ENCODE measurements around the gene PFKFB3.
"Not testable (repeated sequence)": the region's sequence is repeated elsewhere in the genome, so short reads cannot be mapped to it uniquely, and the experiment has no call there.

PFKFB3 gene

GRCh38 chr10:6221971-6222751, 19.4 kb downstream of the PFKFB3 start:
- no peak for DNase-seq

GRCh38 chr10:6222755-6223154, 20.0 kb downstream of the PFKFB3 start:
- no peak for DNase-seq

GRCh38 chr10:6223981-6224380, 21.2 kb downstream of the PFKFB3 start:
- DNase-seq = no peak

GRCh38 chr10:6224781-6225180, 22.0 kb downstream of the PFKFB3 start:
- DNase-seq = no peak

DNA sequence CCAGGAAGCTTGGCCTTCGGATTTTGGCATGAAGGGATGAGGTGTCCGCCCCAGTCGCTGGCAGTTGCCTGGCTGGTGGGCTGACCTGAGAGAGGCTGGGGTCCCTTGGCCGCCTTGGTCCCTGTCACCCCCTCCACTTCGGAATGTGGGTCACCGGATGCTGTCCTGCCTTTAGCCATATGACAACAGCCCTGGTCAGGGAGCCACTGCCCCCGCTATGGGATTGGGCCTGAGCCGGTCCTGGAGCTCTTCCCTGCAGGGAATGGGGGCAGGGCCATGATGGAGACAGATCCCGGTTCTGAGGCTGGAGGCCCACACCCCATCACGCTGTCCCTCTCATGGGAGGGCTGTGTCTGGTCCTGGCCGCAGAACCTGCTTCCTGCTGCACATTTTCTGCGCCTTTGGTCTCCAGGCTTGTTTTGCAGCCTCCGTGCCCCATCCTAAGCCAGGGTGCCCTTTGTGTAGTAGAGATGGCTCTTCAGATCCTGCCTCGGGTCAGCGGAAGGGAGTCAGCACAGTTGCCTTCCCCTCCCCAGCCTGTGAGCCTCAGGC, 22.6 kb downstream of the PFKFB3 start:
- no peak for DNase-seq

- DNase-seq = no peak
These were observed 23.5 kb downstream of the PFKFB3 start for GRCh38 chr10:6226216-6226615.

GRCh38 chr10:6227346-6227745, 24.6 kb downstream of the PFKFB3 start:
- no peak for DNase-seq

GRCh38 chr10:6228010-6228511, 25.3 kb downstream of the PFKFB3 start:
- DNase-seq = no peak

GRCh38 chr10:6228647-6229046, 25.9 kb downstream of the PFKFB3 start:
- DNase-seq = no peak

- no peak for DNase-seq
These were observed 26.6 kb downstream of the PFKFB3 start for GRCh38 chr10:6229290-6229689.

GRCh38 chr10:6229746-6230145, 27.0 kb downstream of the PFKFB3 start:
- DNase-seq = no peak

DNA sequence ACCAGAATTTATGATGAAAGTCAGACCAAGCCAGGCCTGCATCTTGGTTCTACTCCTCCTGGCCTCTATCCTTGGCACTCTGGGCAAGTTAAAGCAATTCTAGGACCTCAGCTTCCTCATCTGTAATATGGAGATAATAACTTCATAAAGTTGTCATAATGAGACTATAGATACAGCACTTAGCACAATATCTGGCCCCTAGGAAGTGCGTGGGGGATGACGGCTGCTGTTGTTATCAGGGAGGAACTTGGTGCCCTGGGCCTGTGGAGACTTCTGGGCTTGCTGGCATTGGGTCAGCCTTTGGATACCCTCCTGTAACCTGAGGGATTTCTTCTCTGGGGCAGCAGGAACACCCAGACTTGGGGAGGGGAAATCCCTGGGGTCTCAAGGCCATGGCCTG, 27.6 kb downstream of the PFKFB3 start:
- no peak for DNase-seq

DNA sequence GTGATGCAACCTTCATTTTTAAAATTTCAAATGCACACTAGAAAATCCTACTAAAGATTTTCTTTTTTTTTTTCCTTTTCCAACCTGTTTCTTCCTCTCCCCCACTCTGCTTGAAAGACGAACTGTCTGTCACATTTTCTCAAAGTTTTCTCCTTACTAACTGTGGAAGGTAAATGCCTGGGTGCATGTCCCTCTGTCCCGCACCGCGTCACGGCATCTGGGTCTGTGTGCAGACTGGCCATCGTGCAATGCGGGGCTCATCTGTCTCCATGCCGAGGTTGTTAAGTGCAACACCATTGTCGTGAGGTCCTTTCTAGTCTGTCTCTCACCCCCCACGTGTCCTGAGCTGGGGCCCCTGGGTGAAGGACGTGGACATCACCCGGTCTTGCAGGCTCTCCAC, 28.4 kb downstream of the PFKFB3 start:
- DNase-seq = no peak

DNA sequence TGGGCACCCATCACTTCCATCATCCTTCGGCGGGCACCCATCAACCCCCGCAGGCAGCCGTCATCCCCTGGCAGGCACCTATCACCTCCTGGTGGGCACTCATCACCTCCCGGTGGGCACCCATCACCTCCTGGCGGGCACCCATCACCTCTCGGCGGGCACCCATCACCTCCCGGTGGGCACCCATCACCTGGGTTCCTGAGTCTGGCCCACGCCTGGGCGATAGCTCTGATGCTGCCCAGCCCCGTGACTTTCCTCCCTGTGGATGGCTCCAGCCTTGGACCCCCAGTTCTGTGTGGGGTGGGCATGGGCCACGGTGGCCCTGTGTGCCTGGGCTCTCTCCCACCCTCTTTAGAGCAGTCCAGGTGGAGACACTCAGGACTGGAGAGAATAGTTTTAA, 29.0 kb downstream of the PFKFB3 start:
- DNase-seq = no peak

DNA sequence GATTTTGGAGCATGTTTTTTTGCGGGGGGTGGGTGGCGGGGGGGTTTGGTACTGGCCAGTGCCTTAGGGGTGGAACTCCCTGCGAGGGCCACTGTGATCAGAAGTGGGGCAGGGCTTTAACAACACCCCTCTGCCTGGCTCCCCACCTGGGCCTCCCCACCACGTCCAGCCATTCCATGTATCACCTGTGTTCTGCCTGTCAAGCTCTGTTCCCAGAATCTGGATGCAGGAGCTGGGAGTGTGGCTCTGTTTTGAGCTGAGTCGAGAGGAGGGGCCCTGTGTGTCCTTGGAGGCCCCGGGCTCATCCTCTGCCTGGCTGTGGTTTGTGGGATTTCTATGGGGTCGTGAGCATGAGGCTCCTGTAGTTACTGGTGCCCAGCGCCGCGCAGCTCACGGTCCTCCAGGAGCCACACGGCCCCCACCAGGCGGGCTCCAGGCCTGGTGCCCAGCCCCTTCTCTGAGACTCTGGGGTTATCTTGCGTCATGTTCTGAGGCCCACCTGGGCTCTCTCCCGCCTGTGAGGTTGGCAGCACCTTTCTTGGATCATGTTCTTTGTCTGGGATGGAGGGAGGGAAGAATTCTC, 29.6 kb downstream of the PFKFB3 start:
- DNase-seq = no peak

DNA sequence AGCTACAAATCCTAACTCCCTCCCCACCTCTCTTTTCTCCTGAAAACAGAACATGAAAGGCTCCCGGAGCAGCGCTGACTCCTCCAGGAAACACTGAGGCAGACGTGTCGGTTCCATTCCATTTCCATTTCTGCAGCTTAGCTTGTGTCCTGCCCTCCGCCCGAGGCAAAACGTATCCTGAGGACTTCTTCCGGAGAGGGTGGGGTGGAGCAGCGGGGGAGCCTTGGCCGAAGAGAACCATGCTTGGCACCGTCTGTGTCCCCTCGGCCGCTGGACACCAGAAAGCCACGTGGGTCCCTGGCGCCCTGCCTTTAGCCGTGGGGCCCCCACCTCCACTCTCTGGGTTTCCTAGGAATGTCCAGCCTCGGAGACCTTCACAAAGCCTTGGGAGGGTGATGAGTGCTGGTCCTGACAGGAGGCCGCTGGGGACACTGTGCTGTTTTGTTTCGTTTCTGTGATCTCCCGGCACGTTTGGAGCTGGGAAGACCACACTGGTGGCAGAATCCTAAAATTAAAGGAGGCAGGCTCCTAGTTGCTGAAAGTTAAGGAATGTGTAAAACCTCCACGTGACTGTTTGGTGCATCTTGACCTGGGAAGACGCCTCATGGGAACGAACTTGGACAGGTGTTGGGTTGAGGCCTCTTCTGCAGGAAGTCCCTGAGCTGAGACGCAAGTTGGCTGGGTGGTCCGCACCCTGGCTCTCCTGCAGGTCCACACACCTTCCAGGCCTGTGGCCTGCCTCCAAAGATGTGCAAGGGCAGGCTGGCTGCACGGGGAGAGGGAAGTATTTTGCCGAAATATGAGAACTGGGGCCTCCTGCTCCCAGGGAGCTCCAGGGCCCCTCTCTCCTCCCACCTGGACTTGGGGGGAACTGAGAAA, 30.4 kb downstream of the PFKFB3 start:
- no peak for DNase-seq

GRCh38 chr10:6233725-6234277, 31.1 kb downstream of the PFKFB3 start:
- DNase-seq = no peak

- DNase-seq = no peak
These were observed 31.6 kb downstream of the PFKFB3 start for GRCh38 chr10:6234371-6234770.

- DNase-seq = no peak
These were observed 33.8 kb downstream of the PFKFB3 start for GRCh38 chr10:6236349-6237198.

DNA sequence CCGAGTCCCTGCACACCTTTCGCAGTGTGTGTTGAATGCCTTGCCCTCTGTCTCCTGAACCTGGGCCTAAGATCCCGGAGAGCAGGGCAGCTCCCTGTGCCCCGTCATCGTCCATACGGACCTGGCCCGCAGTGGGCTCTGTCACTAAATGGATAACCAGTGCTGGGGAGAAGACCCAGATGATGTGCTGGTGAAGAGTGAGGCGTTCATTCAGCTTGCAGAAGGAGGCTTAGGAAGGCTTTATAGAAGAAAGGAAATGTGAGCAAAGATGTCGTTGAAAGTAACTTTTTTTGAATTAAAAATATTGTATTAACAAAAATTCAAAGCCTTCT, 34.4 kb downstream of the PFKFB3 start:
- DNase-seq = no peak

- not testable (repeated sequence) for DNase-seq
These were observed 36.0 kb downstream of the PFKFB3 start for GRCh38 chr10:6238587-6239212.

Measured in NCI-H1436 (cell line).